Keratinocyte (primary cell): ENCODE results near the gene PIK3CB. TPM values are rescaled to one million over a fixed set of nuclear protein-coding genes. Genes with fewer than 3 reads are reported as not detected.

Experiments used
- DNase-seq: peaks from one replicate; pipeline ENCODE4 v3.0.0-alpha.2; 2011; ENCODE audit warnings: low read depth, missing footprints, low spot score
- FAIRE-seq: peaks from 2 replicates; lab custom pipeline; 2011; peaks lifted over from hg19 to GRCh38; lab: Jason Lieb, UNC
- H2AFZ ChIP-seq: 2 replicates; pipeline ENCODE4 v1.6.0; 2012; ENCODE audit warnings: low read length, control low read depth, inconsistent platforms; ENCODE audit not compliant: control insufficient read depth
- H3K27ac ChIP-seq: 2 replicates; pipeline ENCODE4 v1.5.1; 2011; ENCODE audit warnings: low read length; ENCODE audit not compliant: control insufficient read depth, insufficient read depth
- H3K27me3 ChIP-seq: 3 replicates; pipeline ENCODE4 v1.6.0; 2011; ENCODE audit warnings: low read length; ENCODE audit not compliant: control insufficient read depth, insufficient read depth; ENCODE audit errors: extremely low read depth
- H3K36me3 ChIP-seq, 2 experiments: 2 replicates in 1 of 2; 3 replicates in 1 of 2; pipeline ENCODE4 v1.5.1; 2011; ENCODE audit warnings: low read length in 2 of 2, mild to moderate bottlenecking in 1 of 2; ENCODE audit not compliant: control insufficient read depth in 2 of 2, insufficient read depth in 2 of 2; ENCODE audit errors: extremely low read depth in 1 of 2
- H3K4me1 ChIP-seq: 3 replicates; pipeline ENCODE4 v1.5.1; 2011; ENCODE audit warnings: low read length; ENCODE audit not compliant: control insufficient read depth, insufficient read depth; ENCODE audit errors: extremely low read depth
- H3K4me2 ChIP-seq: 3 replicates; pipeline ENCODE4 v1.6.0; 2011; ENCODE audit warnings: low read depth, low read length; ENCODE audit not compliant: control insufficient read depth, insufficient read depth; ENCODE audit errors: extremely low read depth
- H3K4me3 ChIP-seq, 3 experiments: fragments of 200-600 bp in 1 of 3; sonication (generic) in 1 of 3; 2 replicates in 2 of 3; 3 replicates in 1 of 3; pipeline ENCODE4 v1.5.1; 2011 to 2016; ENCODE audit warnings: low read length in 3 of 3, mild to moderate bottlenecking in 3 of 3, control low read depth in 2 of 3, inconsistent platforms in 1 of 3, low read depth in 1 of 3, mixed read lengths in 1 of 3, mixed run types in 1 of 3, moderate library complexity in 1 of 3; ENCODE audit not compliant: control insufficient read depth in 2 of 3, insufficient read depth in 2 of 3; ENCODE audit errors: extremely low read depth in 1 of 3
- H3K79me2 ChIP-seq: 2 replicates; pipeline ENCODE4 v1.6.0; 2012; ENCODE audit warnings: low read length; ENCODE audit not compliant: control insufficient read depth, insufficient read depth
- H3K9ac ChIP-seq: 3 replicates; pipeline ENCODE4 v1.6.0; 2011; ENCODE audit warnings: low read length; ENCODE audit not compliant: control insufficient read depth, insufficient read depth; ENCODE audit errors: extremely low read depth
- H3K9me1 ChIP-seq: 3 replicates; pipeline ENCODE4 v1.6.0; 2011; ENCODE audit warnings: low read length; ENCODE audit not compliant: control insufficient read depth, insufficient read depth; ENCODE audit errors: extremely low read depth
- H3K9me3 ChIP-seq: 2 replicates; pipeline ENCODE4 v1.5.1; 2012; ENCODE audit warnings: low read depth, low read length; ENCODE audit not compliant: control insufficient read depth
- H4K20me1 ChIP-seq: 3 replicates; pipeline ENCODE4 v1.6.0; 2011; ENCODE audit warnings: low read length; ENCODE audit not compliant: control insufficient read depth, insufficient read depth; ENCODE audit errors: extremely low read depth
- EZH2 ChIP-seq: IDR thresholded peaks from one replicate; pipeline ENCODE4 v1.6.1; 2012; ENCODE audit warnings: inconsistent platforms, mild to moderate bottlenecking, low read length, moderate library complexity
- dilution Hi-C: fragments of 300-500 bp; cut with MboI; formaldehyde crosslinking; loops from one replicate; pipeline ENCODE4 v1.7.0; 2020; ENCODE audit warnings: low sequenced_read_pairs; ENCODE audit not compliant: extremely low pct_ligation_motif_present
- polyA plus RNA-seq, 5 experiments: library from polyadenylated mRNA; depleted of rRNA in 3 of 5; stranded (reverse) in 3 of 5; stranded (forward) in 1 of 5; unstranded in 1 of 5; fragments of >200 nt; gene quantifications; 1 replicate in 1 of 5; 2 replicates in 3 of 5; 3 replicates in 1 of 5; pipeline versions ENCODE4 v1.2.1 to v1.2.3, GENCODE V29; 2011 to 2012; ENCODE audit warnings: missing spikeins in 2 of 5, low read depth in 1 of 5, low replicate concordance in 1 of 5
- TF ChIP-seq, protein P1 (sequence below), 3 experiments: IDR thresholded peaks in 1 of 3; conservative IDR thresholded peaks in 1 of 3; optimal IDR thresholded peaks in 1 of 3; 2 replicates in 2 of 3; 3 replicates in 1 of 3; pipeline versions ENCODE3 to v1.5.1; 2011; ENCODE audit warnings: low read length in 3 of 3, mild to moderate bottlenecking in 3 of 3, moderate library complexity in 2 of 3, control low read depth in 1 of 3, inconsistent platforms in 1 of 3; ENCODE audit not compliant: insufficient read depth in 2 of 3; ENCODE audit errors: extremely low read depth in 1 of 3

The PIK3CB gene
- polyA plus RNA-seq, 1 donor (not counting 4 experiments of a cell fraction or from before 2014, with no cell fraction given): 19.9 TPM

DNA sequence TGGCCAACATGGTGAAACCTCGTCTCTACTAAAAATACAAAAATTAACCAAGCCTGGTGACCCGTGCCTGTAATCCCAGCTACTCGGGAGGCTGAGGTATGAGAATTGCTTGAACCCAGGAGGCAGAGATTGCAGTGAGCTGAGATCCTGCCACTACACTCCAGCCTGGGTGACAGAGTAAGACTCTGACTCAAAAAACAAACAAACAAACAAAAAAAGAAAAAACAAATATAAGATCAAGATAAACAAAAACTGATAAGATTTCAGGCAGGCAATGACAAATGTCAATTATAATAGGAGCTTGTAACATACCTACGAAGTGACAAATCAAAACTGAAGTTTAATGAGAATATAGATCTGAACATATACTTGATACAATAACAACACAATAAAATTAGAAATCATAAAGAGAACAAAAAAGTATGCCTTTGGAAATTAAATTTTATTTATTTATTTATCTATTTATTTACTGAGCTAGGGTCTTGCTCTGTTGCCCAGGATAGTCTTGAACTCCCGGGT, 155.8 kb downstream of the PIK3CB start:
- FAIRE-seq: no peak
- peaks cover 4 to 5% of the 10 kb centered on the region in 2 experiments for H3K36me3 ChIP-seq

GRCh38 chr3:138678086-138678485, 156.6 kb downstream of the PIK3CB start:
- H2AFZ ChIP-seq: no peak overlapping the region
- H3K79me2 ChIP-seq: no peaks in the 10 kb centered on the region
- no peak overlapping the region for H3K4me2 ChIP-seq
- DNase-seq (no peak), FAIRE-seq (no peak)
- no peak overlapping the region for H3K4me3 ChIP-seq
- H3K9me3 ChIP-seq: peaks cover 6% of the 10 kb centered on the region
- peaks cover 10% of the 10 kb centered on the region for H3K4me1 ChIP-seq
- dilution Hi-C loops: no loop called here
- peaks cover 4 to 5% of the 10 kb centered on the region in 2 experiments for H3K36me3 ChIP-seq
- H3K9me1 ChIP-seq: no peaks in the 10 kb centered on the region
- H3K9ac ChIP-seq: no peak overlapping the region
- H3K27ac ChIP-seq: no peak overlapping the region
- no peaks in the 10 kb centered on the region for H3K27me3 ChIP-seq
- no peaks in the 10 kb centered on the region for H4K20me1 ChIP-seq
- TF ChIP-seq, protein P1, sequence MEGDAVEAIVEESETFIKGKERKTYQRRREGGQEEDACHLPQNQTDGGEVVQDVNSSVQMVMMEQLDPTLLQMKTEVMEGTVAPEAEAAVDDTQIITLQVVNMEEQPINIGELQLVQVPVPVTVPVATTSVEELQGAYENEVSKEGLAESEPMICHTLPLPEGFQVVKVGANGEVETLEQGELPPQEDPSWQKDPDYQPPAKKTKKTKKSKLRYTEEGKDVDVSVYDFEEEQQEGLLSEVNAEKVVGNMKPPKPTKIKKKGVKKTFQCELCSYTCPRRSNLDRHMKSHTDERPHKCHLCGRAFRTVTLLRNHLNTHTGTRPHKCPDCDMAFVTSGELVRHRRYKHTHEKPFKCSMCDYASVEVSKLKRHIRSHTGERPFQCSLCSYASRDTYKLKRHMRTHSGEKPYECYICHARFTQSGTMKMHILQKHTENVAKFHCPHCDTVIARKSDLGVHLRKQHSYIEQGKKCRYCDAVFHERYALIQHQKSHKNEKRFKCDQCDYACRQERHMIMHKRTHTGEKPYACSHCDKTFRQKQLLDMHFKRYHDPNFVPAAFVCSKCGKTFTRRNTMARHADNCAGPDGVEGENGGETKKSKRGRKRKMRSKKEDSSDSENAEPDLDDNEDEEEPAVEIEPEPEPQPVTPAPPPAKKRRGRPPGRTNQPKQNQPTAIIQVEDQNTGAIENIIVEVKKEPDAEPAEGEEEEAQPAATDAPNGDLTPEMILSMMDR (optimal IDR thresholded peaks at IDR 0.05 in 1 of 3, IDR thresholded peaks at IDR 0.05 in 1 of 3, conservative IDR thresholded peaks at IDR 0.05 in 1 of 3; ENCODE audit: extremely low read depth in 1 of 3, insufficient read depth in 2 of 3, low read length in 3 of 3): no peak
- no peak for TF ChIP-seq EZH2

More for the DNA sequence above, 155.8 kb downstream of the PIK3CB start:
- Histone ChIP-seq H2AFZ (no peak overlapping the region), H3K4me2 (no peak overlapping the region), H3K27me3 (no peaks in the 10 kb centered on the region), H3K9me3 (peaks cover 6% of the 10 kb centered on the region), H3K9me1 (no peaks in the 10 kb centered on the region), H3K79me2 (no peaks in the 10 kb centered on the region), H3K4me1 (peaks cover 6% of the 10 kb centered on the region), H3K27ac (no peak overlapping the region), H3K4me3 (no peak overlapping the region), H3K9ac (no peak overlapping the region), H4K20me1 (no peaks in the 10 kb centered on the region)
- dilution Hi-C loops: no loop called here
- TF ChIP-seq, protein P1 (optimal IDR thresholded peaks at IDR 0.05 in 1 of 3, IDR thresholded peaks at IDR 0.05 in 1 of 3, conservative IDR thresholded peaks at IDR 0.05 in 1 of 3; ENCODE audit: extremely low read depth in 1 of 3, insufficient read depth in 2 of 3, low read length in 3 of 3): no peak
- no peak for TF ChIP-seq EZH2
- no peak for DNase-seq
